HepG2 (cell line): Measurements from ENCODE around the gene SIGLEC14. TPM values are rescaled to one million over a fixed set of nuclear protein-coding genes. Genes with fewer than 3 reads are reported as not detected.
A peak's percentile ranks its signal among the peaks of the same experiment; 100 is the strongest.

ENCODE experiments used
- ATAC-seq: fragments of 200-7000 bp; cut with Tn5 transposase; 3 replicates; pipeline ENCODE4 v1.9.1; 2020; ENCODE audit warnings: mild to moderate bottlenecking, moderate library complexity
- BruUV-seq: library from RNA; stranded (reverse); fragments of 400-500 nt; replicated peaks from 2 replicates; lab custom pipeline; 2021; lab: Mats Ljungman, UMichigan
- CTCF ChIA-PET: fragments of 300-600 bp; formaldehyde crosslinking; extraction: SDS; loops from one replicate; lab custom pipeline; 2021; ENCODE audit warnings: low total read pairs, inconsistent platforms, low intra/inter-chr PET ratio; lab: Yijun Ruan, JAX
- POLR2A ChIA-PET: fragments of 350-600 bp; sonication (Branson Sonifier 250); formaldehyde crosslinking; loops from one replicate; lab custom pipeline; 2020; ENCODE audit warnings: antibody characterized with exemption, inconsistent platforms; lab: Yijun Ruan, JAX
- DNase-seq: peaks from one replicate; pipeline ENCODE4 v3.0.0-alpha.2; 2015; ENCODE audit warnings: low spot score
- FAIRE-seq: peaks from 3 replicates; lab custom pipeline; 2011; peaks lifted over from hg19 to GRCh38; lab: Jason Lieb, UNC
- H2AFZ ChIP-seq: one replicate; pipeline ENCODE4 v1.6.1; 2011; ENCODE audit warnings: low read length, inconsistent platforms
- H3K27ac ChIP-seq: fragments of 300-600 bp; 3 replicates; pipeline ENCODE4 v1.8.0; 2011; ENCODE audit warnings: mixed run types, mild to moderate bottlenecking, mixed read lengths, low read length, inconsistent platforms; ENCODE audit not compliant: insufficient read depth; ENCODE audit errors: extremely low read length
- H3K27me3 ChIP-seq, 2 experiments: fragments of 200-600 bp in 1 of 2; 2 replicates in 1 of 2; 3 replicates in 1 of 2; pipeline versions ENCODE4 v1.6.0 to v1.8.0; 2011; ENCODE audit warnings: low read length in 2 of 2, mild to moderate bottlenecking in 2 of 2, moderate library complexity in 2 of 2, inconsistent platforms in 1 of 2; ENCODE audit not compliant: insufficient read depth in 2 of 2, control insufficient read depth in 1 of 2
- H3K36me3 ChIP-seq, 2 experiments: fragments of 200-600 bp in 1 of 2; replicated peaks in 1 of 2; 2 replicates in 1 of 2; 3 replicates in 1 of 2; pipeline versions ENCODE4 v1.5.1 to v1.8.0; 2011; ENCODE audit warnings: low read length in 2 of 2, inconsistent platforms in 1 of 2; ENCODE audit not compliant: insufficient read depth in 2 of 2, control insufficient read depth in 1 of 2
- H3K4me1 ChIP-seq: 2 replicates; pipeline ENCODE4 v1.5.1; 2012; ENCODE audit warnings: low read length, inconsistent platforms; ENCODE audit not compliant: insufficient read depth
- H3K4me2 ChIP-seq: 2 replicates; pipeline ENCODE4 v1.6.0; 2011; ENCODE audit warnings: low read depth, low read length, inconsistent platforms
- H3K4me3 ChIP-seq, 3 experiments: fragments of 200-600 bp in 1 of 3; sonication (generic), shearing (Covaris generic) in 1 of 3; replicated peaks in 1 of 3; 2 replicates each; pipeline ENCODE4 v1.5.1; 2011 to 2016; ENCODE audit warnings: low read length in 3 of 3, inconsistent platforms in 2 of 3, low read depth in 2 of 3, mild to moderate bottlenecking in 2 of 3, control low read depth in 1 of 3, mixed read lengths in 1 of 3; ENCODE audit not compliant: insufficient read depth in 1 of 3
- H3K79me2 ChIP-seq: one replicate; pipeline ENCODE4 v1.6.1; 2011; ENCODE audit warnings: low read length, inconsistent platforms; ENCODE audit not compliant: insufficient read depth
- H3K9ac ChIP-seq: 2 replicates; pipeline ENCODE4 v1.6.0; 2011; ENCODE audit warnings: mild to moderate bottlenecking, low read depth, low read length, inconsistent platforms; ENCODE audit not compliant: insufficient read depth
- H3K9me3 ChIP-seq: 2 replicates; pipeline ENCODE4 v1.5.1; 2012; ENCODE audit warnings: mild to moderate bottlenecking, low read length
- H4K20me1 ChIP-seq: 2 replicates; pipeline ENCODE4 v1.6.0; 2011; ENCODE audit warnings: inconsistent platforms, mild to moderate bottlenecking, low read length, moderate library complexity; ENCODE audit not compliant: insufficient read depth
- CTCF ChIP-seq: sonication (generic); formaldehyde crosslinking; IDR thresholded peaks from 2 replicates; pipeline ENCODE4 v1.5.0; 2020; ENCODE audit warnings: mild to moderate bottlenecking, missing genetic modification reagents, moderate library complexity
- ETV5 ChIP-seq: IDR thresholded peaks from 2 replicates; pipeline ENCODE4 v1.6.1; 2018; ENCODE audit warnings: missing biosample characterization, missing genetic modification reagents, inconsistent platforms, borderline replicate concordance
- GZF1 ChIP-seq: sonication (generic); formaldehyde crosslinking; IDR thresholded peaks from 2 replicates; pipeline ENCODE4 v1.5.1; 2020; ENCODE audit warnings: mild to moderate bottlenecking, missing genetic modification reagents
- MIER2 ChIP-seq: IDR thresholded peaks from 2 replicates; pipeline ENCODE4 v1.6.1; 2016; ENCODE audit warnings: missing biosample characterization, missing genetic modification reagents
- ZNF333 ChIP-seq: sonication (generic); formaldehyde crosslinking; IDR thresholded peaks from 2 replicates; pipeline ENCODE4 v1.4.0; 2020; ENCODE audit warnings: mild to moderate bottlenecking, missing genetic modification reagents, borderline replicate concordance
- ZNF510 ChIP-seq: sonication (generic); formaldehyde crosslinking; IDR thresholded peaks from 2 replicates; pipeline ENCODE4 v1.4.0; 2020; ENCODE audit warnings: low read depth, mild to moderate bottlenecking, missing genetic modification reagents
- WGBS: methylation state at CpG from one replicate; pipeline ENCODE4 v1.1.6; 2017; ENCODE audit warnings: low lambda C conversion rate; 5-methylcytosine and 5-hydroxymethylcytosine counted together
- in situ Hi-C: cut with HindIII; loops from 2 replicates; pipeline ENCODE4 v1.10.0; 2017; ENCODE audit warnings: low pct_unique_long_range_greater_than_20kb; ENCODE audit not compliant: extremely low pct_ligation_motif_present
- intact Hi-C: fragments of 100-400 bp; cut with micrococcal nuclease; formaldehyde crosslinking; loops from one replicate; pipeline ENCODE4 v1.10.0; 2022; ENCODE audit not compliant: unreplicated experiment
- polyA plus RNA-seq, 8 experiments: library from polyadenylated mRNA; depleted of rRNA in 3 of 8; stranded (reverse) in 7 of 8; unstranded in 1 of 8; fragments of >200 nt; fragmentation: Illumina TruSeq in 4 of 8; extraction: Trizol in 4 of 8; gene quantifications; 2 replicates each; pipeline versions ENCODE4 v1.2.1 to v1.2.3, GENCODE V29; 2011 to 2016; ENCODE audit warnings: low read depth in 4 of 8, missing spikeins in 1 of 8, mixed read lengths in 1 of 8; ENCODE audit not compliant: insufficient read depth in 1 of 8
- total RNA-seq, 5 experiments: library from RNA; depleted of rRNA; stranded (reverse); fragments of >200 nt; fragmentation: Illumina TruSeq; extraction: Trizol; gene quantifications; 2 replicates each; pipeline ENCODE4 v1.2.3, GENCODE V29; 2016; ENCODE audit warnings: low read depth in 1 of 5

The SIGLEC14 gene
- total and polyA plus RNA-seq, 2 of the 13 experiments (the other 11 are each of a cell fraction or from before 2014, with no cell fraction given), result 0.05 to 0.09 TPM

GRCh38 chr19:51637362-51637978, 9.2 kb downstream of the SIGLEC14 start:
- no peaks in the 10 kb centered on the region for H4K20me1 ChIP-seq
- 5% methylated on average over 5 of the region's 5 CpGs for WGBS
- TF ChIP-seq ZNF510 (CRISPR knock-in tag) (peak; percentile 100), ZNF333 (no peak), MIER2 (CRISPR knock-in tag) (peak; percentile 39; the same call in 1 of the 2 replicates), ETV5 (no peak), GZF1 (CRISPR knock-in tag) (no peak), CTCF (peak; percentile 53)
- TF ChIP-seq, all 625 proteins: peak for 3
- Histone ChIP-seq H3K4me2 (no peak overlapping the region), H3K4me1 (no peaks in the 10 kb centered on the region), H3K9me3 (peaks cover 5% of the 10 kb centered on the region; the same call in 1 of the 2 replicates), H3K79me2 (no peaks in the 10 kb centered on the region), H3K9ac (no peak overlapping the region), H3K4me3 (no peak overlapping the region), H3K27ac (no peak overlapping the region), H2AFZ (no peak overlapping the region), H3K27me3 (no peaks in the 10 kb centered on the region), H3K36me3 (no peaks in the 10 kb centered on the region)
- no TSS peak for BruUV-seq
- FAIRE-seq, result peak; percentile 54
- intact Hi-C loops, result no loop called here
- in situ Hi-C loops, result loop anchor here (25.0 kb wide), 1 partner anchor 350 kb away; no protein-coding TSS in a partner anchor
- ChIA-PET POLR2A (no interaction called here), CTCF (interaction anchor here (2.2 kb wide), 1 partner anchor 164 kb away, joined by 11 read pairs; no protein-coding TSS in a partner anchor)
- no peak for ATAC-seq
- DNase-seq, result peak; percentile 33
